IMR-90 (cell line): ENCODE data around the gene DCHS1. TPM values are rescaled to one million over a fixed set of nuclear protein-coding genes. Genes with fewer than 3 reads are reported as not detected.

Experiments used
- ATAC-seq: fragments of 200-7000 bp; cut with Tn5 transposase; 2 replicates; pipeline ENCODE4 v1.9.1; 2020; ENCODE audit warnings: low read depth, mild to moderate bottlenecking, moderate library complexity
- BruUV-seq: library from RNA; stranded (reverse); fragments of 400-500 nt; replicated peaks from 2 replicates; lab custom pipeline; 2021; lab: Mats Ljungman, UMichigan
- CTCF ChIA-PET: fragments of 300-600 bp; formaldehyde crosslinking; extraction: SDS; loops from one replicate; lab custom pipeline; 2021; ENCODE audit warnings: antibody characterized with exemption; lab: Yijun Ruan, JAX
- POLR2A ChIA-PET: fragments of 300-600 bp; sonication (Branson Sonifier 250); formaldehyde crosslinking; loops from one replicate; lab custom pipeline; 2022; ENCODE audit warnings: antibody characterized with exemption; ENCODE audit not compliant: unreplicated experiment; lab: Charles Lee
- DNase-seq: peaks from one replicate; pipeline ENCODE4 v3.0.0; 2013
- H2AFZ ChIP-seq: replicated peaks from 2 replicates; pipeline ENCODE3; 2013; ENCODE audit warnings: low read length, mild to moderate bottlenecking; ENCODE audit not compliant: poor library complexity
- H2AK5ac ChIP-seq: 2 replicates; pipeline ENCODE4 v1.6.1; 2013; ENCODE audit warnings: low read depth, low read length, inconsistent platforms
- H2AK9ac ChIP-seq: replicated peaks from 2 replicates; pipeline ENCODE3; 2013; ENCODE audit warnings: mild to moderate bottlenecking, low read depth, low read length, moderate library complexity; ENCODE audit not compliant: poor library complexity
- H2BK120ac ChIP-seq: 2 replicates; pipeline ENCODE4 v1.6.1; 2013; ENCODE audit warnings: low read depth, low read length, inconsistent platforms
- H2BK15ac ChIP-seq: 3 replicates; pipeline ENCODE4 v1.6.1; 2013; ENCODE audit warnings: low read depth, low read length, inconsistent platforms
- H2BK20ac ChIP-seq: 2 replicates; pipeline ENCODE4 v1.6.1; 2013; ENCODE audit warnings: low read depth, mild to moderate bottlenecking, inconsistent platforms, low read length, moderate library complexity
- H2BK5ac ChIP-seq: 2 replicates; pipeline ENCODE4 v1.6.1; 2013; ENCODE audit warnings: mild to moderate bottlenecking, low read depth, low read length, inconsistent platforms; ENCODE audit not compliant: poor library complexity, severe bottlenecking
- H3K14ac ChIP-seq: replicated peaks from 2 replicates; pipeline ENCODE4 v1.6.1; 2013; ENCODE audit warnings: low read depth, low read length, inconsistent platforms
- H3K18ac ChIP-seq: 2 replicates; pipeline ENCODE4 v1.6.1; 2013; ENCODE audit warnings: low read depth, low read length, control low read depth
- H3K23ac ChIP-seq: 2 replicates; pipeline ENCODE4 v1.6.1; 2013; ENCODE audit warnings: low read depth, low read length, inconsistent platforms
- H3K27ac ChIP-seq: 2 replicates; pipeline ENCODE4 v1.5.1; 2013; ENCODE audit warnings: mild to moderate bottlenecking, control low read depth, low read length; ENCODE audit not compliant: insufficient read depth
- H3K27me3 ChIP-seq: 2 replicates; pipeline ENCODE4 v1.6.1; 2013; ENCODE audit warnings: low read length; ENCODE audit not compliant: control insufficient read depth, insufficient read depth
- H3K36me3 ChIP-seq: 2 replicates; pipeline ENCODE4 v1.6.1; 2013; ENCODE audit warnings: low read length, mixed read lengths; ENCODE audit not compliant: control insufficient read depth, insufficient read depth
- H3K4ac ChIP-seq: 2 replicates; pipeline ENCODE4 v1.6.1; 2013; ENCODE audit warnings: low read depth, low read length, inconsistent platforms
- H3K4me1 ChIP-seq: 2 replicates; pipeline ENCODE4 v1.6.1; 2013; ENCODE audit warnings: low read length, mixed read lengths; ENCODE audit not compliant: control insufficient read depth, insufficient read depth
- H3K4me2 ChIP-seq: 2 replicates; pipeline ENCODE4 v1.6.1; 2013; ENCODE audit warnings: low read depth, mild to moderate bottlenecking, control low read depth, low read length, moderate library complexity
- H3K4me3 ChIP-seq: 2 replicates; pipeline ENCODE4 v1.5.1; 2013; ENCODE audit warnings: low read depth, mild to moderate bottlenecking, control low read depth, low read length, moderate library complexity; ENCODE audit not compliant: insufficient read depth
- H3K56ac ChIP-seq: 2 replicates; pipeline ENCODE4 v1.6.1; 2013; ENCODE audit warnings: low read length, inconsistent platforms; ENCODE audit not compliant: insufficient read depth; ENCODE audit errors: extremely low read depth
- H3K79me1 ChIP-seq, 2 experiments: 2 replicates each; pipeline ENCODE4 v1.6.1; 2013; ENCODE audit warnings: low read length in 2 of 2, inconsistent platforms in 1 of 2, low read depth in 1 of 2
- H3K9ac ChIP-seq: 2 replicates; pipeline ENCODE4 v1.6.1; 2013; ENCODE audit warnings: low read depth, low read length, control low read depth
- H3K9me1 ChIP-seq: 2 replicates; pipeline ENCODE4 v1.6.1; 2013; ENCODE audit warnings: low read length, inconsistent platforms; ENCODE audit not compliant: insufficient read depth
- H3K9me3 ChIP-seq: 2 replicates; pipeline ENCODE4 v1.6.1; 2013; ENCODE audit warnings: low read length; ENCODE audit not compliant: control insufficient read depth, insufficient read depth
- H4K20me1 ChIP-seq: 2 replicates; pipeline ENCODE4 v1.6.1; 2013; ENCODE audit warnings: low read length, inconsistent platforms; ENCODE audit not compliant: insufficient read depth
- H4K5ac ChIP-seq: 2 replicates; pipeline ENCODE4 v1.6.1; 2013; ENCODE audit warnings: mild to moderate bottlenecking, low read depth, low read length, control low read depth
- H4K8ac ChIP-seq, 2 experiments: 2 replicates each; pipeline ENCODE4 v1.6.1; 2013; ENCODE audit warnings: low read depth in 2 of 2, low read length in 2 of 2, control low read depth in 1 of 2, inconsistent platforms in 1 of 2
- H4K91ac ChIP-seq: 2 replicates; pipeline ENCODE4 v1.6.1; 2013; ENCODE audit warnings: low read depth, low read length, inconsistent platforms; ENCODE audit not compliant: insufficient read depth
- BHLHE40 ChIP-seq: fragments of 150-350 bp; IDR thresholded peaks from 2 replicates; pipeline ENCODE4 v1.6.1; 2016; ENCODE audit warnings: mild to moderate bottlenecking, low read depth, low read length
- CEBPB ChIP-seq: IDR thresholded peaks from 2 replicates; pipeline ENCODE4 v1.6.1; 2012; ENCODE audit warnings: low read depth, low read length, improper control_type of control experiment
- FOS ChIP-seq: fragments of 150-350 bp; IDR thresholded peaks from 2 replicates; pipeline ENCODE4 v1.6.1; 2016; ENCODE audit warnings: low read depth, low read length
- MAFK ChIP-seq: IDR thresholded peaks from 2 replicates; pipeline ENCODE4 v1.6.1; 2012; ENCODE audit warnings: low read depth, low read length, improper control_type of control experiment
- MAZ ChIP-seq: IDR thresholded peaks from 2 replicates; pipeline ENCODE4 v1.6.1; 2012; ENCODE audit warnings: low read depth, mild to moderate bottlenecking, low read length, improper control_type of control experiment, moderate library complexity, borderline replicate concordance
- MXI1 ChIP-seq: IDR thresholded peaks from 2 replicates; pipeline ENCODE4 v1.6.1; 2012; ENCODE audit warnings: low read depth, mild to moderate bottlenecking, low read length, moderate library complexity, borderline replicate concordance
- NFE2L2 ChIP-seq: fragments of 150-350 bp; IDR thresholded peaks from 2 replicates; pipeline ENCODE4 v1.6.1; 2016; ENCODE audit warnings: low read depth, mild to moderate bottlenecking, low read length
- POLR2A ChIP-seq: IDR thresholded peaks from 2 replicates; pipeline ENCODE4 v1.6.1; 2012; ENCODE audit warnings: mild to moderate bottlenecking, low read depth, low read length
- RFX5 ChIP-seq: IDR thresholded peaks from 2 replicates; pipeline ENCODE4 v1.8.0; 2012; ENCODE audit warnings: low read depth, mild to moderate bottlenecking, low read length, moderate library complexity
- dilution Hi-C: fragments of 300-500 bp; cut with HindIII; formaldehyde crosslinking; loops from one replicate; pipeline ENCODE4 v1.14.3; 2018; ENCODE audit warnings: low sequenced_read_pairs; ENCODE audit not compliant: unreplicated experiment
- in situ Hi-C: fragments of 300-500 bp; cut with MboI; formaldehyde crosslinking; loops from 3 replicates; pipeline ENCODE4 v1.14.3; 2019; ENCODE audit warnings: low sequenced_read_pairs, inconsistent platforms, mixed read lengths
- intact Hi-C: fragments of 100-400 bp; cut with micrococcal nuclease; formaldehyde crosslinking; loops from 2 replicates; pipeline ENCODE4 v1.10.0; 2022
- polyA plus RNA-seq, 3 experiments: library from polyadenylated mRNA; depleted of rRNA; stranded (reverse); fragments of >200 nt; gene quantifications; 2 replicates each; pipeline ENCODE4 v1.2.3, GENCODE V29; 2012; ENCODE audit warnings: low replicate concordance in 1 of 3
- total RNA-seq: library from RNA; depleted of rRNA; stranded (reverse); fragments of >200 nt; gene quantifications from 2 replicates; pipeline ENCODE4 v1.2.3, GENCODE V29; 2012
- TF ChIP-seq, protein P1 (sequence below): conservative IDR thresholded peaks from 2 replicates; pipeline ENCODE4 v1.5.1; 2012; ENCODE audit warnings: mild to moderate bottlenecking, low read depth, low read length, improper control_type of control experiment
- TF ChIP-seq, protein P2 (sequence below): fragments of 150-350 bp; IDR thresholded peaks from 2 replicates; pipeline ENCODE4 v1.6.1; 2017; ENCODE audit warnings: mild to moderate bottlenecking, antibody characterized with exemption, low read length, low read depth

The DCHS1 gene
- total and polyA plus RNA-seq, 2 of the 4 experiments (the other 2 are of a cell fraction): 1.4 to 3.3 TPM

DNA sequence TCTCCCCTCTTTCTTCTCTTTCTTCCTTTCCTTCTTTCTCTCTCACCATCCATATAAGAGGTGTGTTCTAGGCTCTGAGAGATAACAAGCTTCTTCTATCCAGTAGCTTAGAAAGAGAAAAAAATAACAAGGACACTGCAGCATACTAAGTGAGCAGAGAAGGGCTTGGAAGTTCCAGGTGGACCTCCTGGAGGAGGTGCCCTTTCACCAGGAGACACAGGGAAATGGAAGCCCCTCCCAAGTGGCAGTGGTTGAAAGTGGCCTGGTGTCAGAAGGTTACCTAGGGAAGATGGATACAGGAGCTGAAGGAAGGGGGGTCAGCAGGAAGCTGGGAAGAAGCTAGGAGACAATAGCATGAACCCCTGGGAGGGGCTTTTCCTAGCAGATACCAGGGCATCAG lies 5.5 kb downstream of the DCHS1 start:
- Histone ChIP-seq H3K9me1 (peaks cover 38% of the 10 kb centered on the region), H2AK5ac (no peak overlapping the region), H3K23ac (no peak overlapping the region), H3K4me3 (no peak overlapping the region), H3K56ac (no peak overlapping the region), H3K18ac (no peak overlapping the region), H3K36me3 (no peaks in the 10 kb centered on the region), H4K20me1 (peaks cover 7% of the 10 kb centered on the region; the same call in 1 of the 2 replicates), H2BK120ac (no peak overlapping the region), H3K4me2 (no peak overlapping the region), H3K4ac (no peak overlapping the region), H2AK9ac (no peak overlapping the region), H3K9ac (no peak overlapping the region), H2BK5ac (no peak overlapping the region), H2BK15ac (no peak overlapping the region), H4K5ac (no peak overlapping the region), H3K14ac (no peak overlapping the region), H3K27me3 (peaks cover 10% of the 10 kb centered on the region), H3K79me1 (peaks cover 8 to 45% of the 10 kb centered on the region in 2 experiments; a peak in 3 of 4 replicates), H3K4me1 (peaks cover 18% of the 10 kb centered on the region), H3K9me3 (no peaks in the 10 kb centered on the region), H2BK20ac (no peak overlapping the region), H2AFZ (no peak overlapping the region), H4K91ac (no peak overlapping the region), H3K27ac (no peak overlapping the region), H4K8ac (no peak overlapping the region)
- CTCF ChIA-PET: interaction anchor here (0.8 kb wide), 1 partner anchor 32 kb away, joined by 4 read pairs; no protein-coding TSS in a partner anchor
- TF ChIP-seq MAZ (no peak), RFX5 (no peak), FOS (no peak), BHLHE40 (no peak), CEBPB (no peak), POLR2A (no peak), NFE2L2 (no peak), MXI1 (no peak), MAFK (no peak)
- TF ChIP-seq, protein P1, sequence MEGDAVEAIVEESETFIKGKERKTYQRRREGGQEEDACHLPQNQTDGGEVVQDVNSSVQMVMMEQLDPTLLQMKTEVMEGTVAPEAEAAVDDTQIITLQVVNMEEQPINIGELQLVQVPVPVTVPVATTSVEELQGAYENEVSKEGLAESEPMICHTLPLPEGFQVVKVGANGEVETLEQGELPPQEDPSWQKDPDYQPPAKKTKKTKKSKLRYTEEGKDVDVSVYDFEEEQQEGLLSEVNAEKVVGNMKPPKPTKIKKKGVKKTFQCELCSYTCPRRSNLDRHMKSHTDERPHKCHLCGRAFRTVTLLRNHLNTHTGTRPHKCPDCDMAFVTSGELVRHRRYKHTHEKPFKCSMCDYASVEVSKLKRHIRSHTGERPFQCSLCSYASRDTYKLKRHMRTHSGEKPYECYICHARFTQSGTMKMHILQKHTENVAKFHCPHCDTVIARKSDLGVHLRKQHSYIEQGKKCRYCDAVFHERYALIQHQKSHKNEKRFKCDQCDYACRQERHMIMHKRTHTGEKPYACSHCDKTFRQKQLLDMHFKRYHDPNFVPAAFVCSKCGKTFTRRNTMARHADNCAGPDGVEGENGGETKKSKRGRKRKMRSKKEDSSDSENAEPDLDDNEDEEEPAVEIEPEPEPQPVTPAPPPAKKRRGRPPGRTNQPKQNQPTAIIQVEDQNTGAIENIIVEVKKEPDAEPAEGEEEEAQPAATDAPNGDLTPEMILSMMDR: no peak
- TF ChIP-seq, protein P2, sequence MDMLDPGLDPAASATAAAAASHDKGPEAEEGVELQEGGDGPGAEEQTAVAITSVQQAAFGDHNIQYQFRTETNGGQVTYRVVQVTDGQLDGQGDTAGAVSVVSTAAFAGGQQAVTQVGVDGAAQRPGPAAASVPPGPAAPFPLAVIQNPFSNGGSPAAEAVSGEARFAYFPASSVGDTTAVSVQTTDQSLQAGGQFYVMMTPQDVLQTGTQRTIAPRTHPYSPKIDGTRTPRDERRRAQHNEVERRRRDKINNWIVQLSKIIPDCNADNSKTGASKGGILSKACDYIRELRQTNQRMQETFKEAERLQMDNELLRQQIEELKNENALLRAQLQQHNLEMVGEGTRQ: no peak
- intact Hi-C loops: no loop called here
- no TSS peak for BruUV-seq
- POLR2A ChIA-PET: no interaction called here
- DNase-seq: no peak
- ATAC-seq: no peak
- in situ Hi-C loops: no loop called here
- dilution Hi-C loops: no loop called here
